Forelimb muscle (tissue), 1 donor: Measurements from ENCODE around the gene MOGAT1. TPM values are rescaled to one million over a fixed set of nuclear protein-coding genes. Genes with fewer than 3 reads are reported as not detected.
"Not testable (repeated sequence)": the region's sequence is repeated elsewhere in the genome, so short reads cannot be mapped to it uniquely, and the experiment has no call there.

ENCODE experiments used
- DNase-seq: peaks from one replicate; pipeline ENCODE4 v3.0.0-alpha.2; 2013; ENCODE audit warnings: low read depth
- polyA plus RNA-seq: library from polyadenylated mRNA; unstranded; fragments of 120-200 nt; gene quantifications from one replicate; pipeline ENCODE4 v1.2.1, GENCODE V29; 2013; ENCODE audit not compliant: insufficient read length

MOGAT1 gene
- polyA plus RNA-seq, 1 donor: not detected

GRCh38 chr2:222670191-222671038 lies 1.0 kb upstream of the MOGAT1 start:
- no peak for DNase-seq

GRCh38 chr2:222672068-222672401 lies 577 bp downstream of the MOGAT1 start:
- no peak for DNase-seq

GRCh38 chr2:222673273-222673672 lies 1.8 kb downstream of the MOGAT1 start:
- DNase-seq: no peak

- DNase-seq: no peak
These were observed 2.4 kb downstream of the MOGAT1 start for GRCh38 chr2:222673883-222674282.

GRCh38 chr2:222677981-222678380 lies 6.5 kb downstream of the MOGAT1 start:
- DNase-seq: no peak

GRCh38 chr2:222683805-222684204 lies 12.3 kb downstream of the MOGAT1 start:
- no peak for DNase-seq

GRCh38 chr2:222686086-222686750 lies 14.8 kb downstream of the MOGAT1 start:
- DNase-seq: no peak

- no peak for DNase-seq
These were observed 17.5 kb downstream of the MOGAT1 start for GRCh38 chr2:222688917-222689316.

GRCh38 chr2:222689322-222689721 lies 17.9 kb downstream of the MOGAT1 start:
- no peak for DNase-seq

GRCh38 chr2:222690564-222691200 lies 19.2 kb downstream of the MOGAT1 start:
- DNase-seq: no peak

GRCh38 chr2:222693413-222693812 lies 22.0 kb downstream of the MOGAT1 start:
- DNase-seq: not testable (repeated sequence)

- no peak for DNase-seq
These were observed 22.4 kb downstream of the MOGAT1 start for GRCh38 chr2:222693837-222694236.

GRCh38 chr2:222698276-222698675 lies 26.8 kb downstream of the MOGAT1 start:
- DNase-seq: no peak

- no peak for DNase-seq
These were observed 29.8 kb downstream of the MOGAT1 start for GRCh38 chr2:222701233-222701632.

- no peak for DNase-seq
These were observed 30.3 kb downstream of the MOGAT1 start for GRCh38 chr2:222701721-222702131.

GRCh38 chr2:222703091-222703490 lies 31.6 kb downstream of the MOGAT1 start:
- DNase-seq: no peak

GRCh38 chr2:222703886-222704285 lies 32.4 kb downstream of the MOGAT1 start:
- DNase-seq: no peak

GRCh38 chr2:222706616-222707015 lies 35.2 kb downstream of the MOGAT1 start:
- no peak for DNase-seq

- no peak for DNase-seq
These were observed 35.7 kb downstream of the MOGAT1 start for GRCh38 chr2:222707102-222707688.

GRCh38 chr2:222707689-222708273 lies 36.3 kb downstream of the MOGAT1 start:
- no peak for DNase-seq

- no peak for DNase-seq
These were observed 36.8 kb downstream of the MOGAT1 start for GRCh38 chr2:222708274-222708710.
